Measurements from ENCODE around the gene GRAMD2B. TPM values are rescaled to one million over a fixed set of nuclear protein-coding genes. Genes with fewer than 3 reads are reported as not detected.

The GRAMD2B gene
- total and polyA plus RNA-seq, 2 experiments from 2014 or later, result 90.4 to 128 TPM

- H3K9me3 ChIP-seq (ENCODE audit: low read depth), result no peaks in the 10 kb centered on the region
- H3K4me2 ChIP-seq (ENCODE audit: unreplicated experiment), result no peak overlapping the region
- no peak overlapping the region for H3K4me3 ChIP-seq
- no peaks in the 10 kb centered on the region for H3K36me3 ChIP-seq (ENCODE audit: low read depth)
- H3K9me2 ChIP-seq (ENCODE audit: insufficient read depth), result no peaks in the 10 kb centered on the region
- peaks cover 29% of the 10 kb centered on the region for H3K4me1 ChIP-seq (ENCODE audit: insufficient read depth)
- H4K20me1 ChIP-seq (ENCODE audit: insufficient read depth), result no peaks in the 10 kb centered on the region
- H3F3A ChIP-seq (ENCODE audit: insufficient read depth), result peaks cover 13% of the 10 kb centered on the region
- in situ Hi-C loops (cut with MboI), result no loop called here
- no peaks in the 10 kb centered on the region for H3K27me3 ChIP-seq (replicated peaks; ENCODE audit: insufficient read depth)
- no peak overlapping the region for H3K27ac ChIP-seq
- H3K9ac ChIP-seq, result no peak overlapping the region
- H3K79me2 ChIP-seq (ENCODE audit: insufficient read depth), result no peaks in the 10 kb centered on the region
- H2AFZ ChIP-seq, result no peak overlapping the region
- DNase-seq, result no peak
- TF ChIP-seq EZH2 (IDR thresholded peaks at IDR 0.05; ENCODE audit: insufficient read depth, poor library complexity, severe bottlenecking), result no peak
- TF ChIP-seq EZH2phosphoT487 (IDR thresholded peaks at IDR 0.05; ENCODE audit: insufficient read depth, low read depth), result no peak
These were observed 97.4 kb downstream of the GRAMD2B start for GRCh38 chr5:126520593-126520953.

GRCh38 chr5:126521130-126521529 is 97.9 kb downstream of the GRAMD2B start:
- in situ Hi-C loops (cut with MboI), result no loop called here

GRCh38 chr5:126523818-126524510 is 100.8 kb downstream of the GRAMD2B start:
- Histone ChIP-seq H3K27me3 (replicated peaks; ENCODE audit: insufficient read depth) (no peaks in the 10 kb centered on the region), H4K20me1 (ENCODE audit: insufficient read depth) (no peaks in the 10 kb centered on the region), H3K4me3 (no peak overlapping the region), H3K36me3 (ENCODE audit: low read depth) (no peaks in the 10 kb centered on the region), H3K9me3 (ENCODE audit: low read depth) (no peaks in the 10 kb centered on the region), H3K27ac (no peak overlapping the region), H3K9ac (no peak overlapping the region), H3K79me2 (ENCODE audit: insufficient read depth) (no peaks in the 10 kb centered on the region), H3F3A (ENCODE audit: insufficient read depth) (no peaks in the 10 kb centered on the region), H3K4me1 (ENCODE audit: insufficient read depth) (peaks cover 26% of the 10 kb centered on the region), H2AFZ (no peak overlapping the region), H3K9me2 (ENCODE audit: insufficient read depth) (no peaks in the 10 kb centered on the region), H3K4me2 (ENCODE audit: unreplicated experiment) (no peak overlapping the region)
- WGBS, 2 experiments (ENCODE audit: low coverage in 1 of 2, low lambda C conversion rate in 2 of 2, missing lambda C conversion rate in 2 of 2), result 78 to 83% methylated on average over 8 of the region's 8 CpGs
- TF ChIP-seq EZH2 (IDR thresholded peaks at IDR 0.05; ENCODE audit: insufficient read depth, poor library complexity, severe bottlenecking), result no peak
- TF ChIP-seq EZH2phosphoT487 (IDR thresholded peaks at IDR 0.05; ENCODE audit: insufficient read depth, low read depth), result no peak
- no peak for DNase-seq
- in situ Hi-C loops (cut with MboI), result no loop called here

More at GRCh38 chr5:126521130-126521529, 97.9 kb downstream of the GRAMD2B start:
- H3K27ac ChIP-seq, result no peak overlapping the region
- no peaks in the 10 kb centered on the region for H3K36me3 ChIP-seq (ENCODE audit: low read depth)
- no peak overlapping the region for H2AFZ ChIP-seq
- TF ChIP-seq EZH2 (IDR thresholded peaks at IDR 0.05; ENCODE audit: insufficient read depth, poor library complexity, severe bottlenecking) (no peak), EZH2phosphoT487 (IDR thresholded peaks at IDR 0.05; ENCODE audit: insufficient read depth, low read depth) (no peak)
- no peak overlapping the region for H3K9ac ChIP-seq
- no peaks in the 10 kb centered on the region for H3K9me2 ChIP-seq (ENCODE audit: insufficient read depth)
- peaks cover 7% of the 10 kb centered on the region for H3F3A ChIP-seq (ENCODE audit: insufficient read depth)
- no peaks in the 10 kb centered on the region for H4K20me1 ChIP-seq (ENCODE audit: insufficient read depth)
- DNase-seq, result no peak
- H3K4me3 ChIP-seq, result no peak overlapping the region
- H3K9me3 ChIP-seq (ENCODE audit: low read depth), result no peaks in the 10 kb centered on the region
- H3K79me2 ChIP-seq (ENCODE audit: insufficient read depth), result no peaks in the 10 kb centered on the region
- H3K4me2 ChIP-seq (ENCODE audit: unreplicated experiment), result no peak overlapping the region
- H3K27me3 ChIP-seq (replicated peaks; ENCODE audit: insufficient read depth), result no peaks in the 10 kb centered on the region
- H3K4me1 ChIP-seq (ENCODE audit: insufficient read depth), result peaks cover 27% of the 10 kb centered on the region

GRCh38 chr5:126525630-126526245 is 102.5 kb downstream of the GRAMD2B start:
- Histone ChIP-seq H3K27ac (no peak overlapping the region), H3K9me2 (ENCODE audit: insufficient read depth) (no peaks in the 10 kb centered on the region), H3K79me2 (ENCODE audit: insufficient read depth) (no peaks in the 10 kb centered on the region), H3K4me3 (no peak overlapping the region), H3K36me3 (ENCODE audit: low read depth) (no peaks in the 10 kb centered on the region), H3K9ac (no peak overlapping the region), H3F3A (ENCODE audit: insufficient read depth) (no peaks in the 10 kb centered on the region), H3K4me1 (ENCODE audit: insufficient read depth) (peaks cover 12% of the 10 kb centered on the region; the same call in 1 of the 2 replicates), H4K20me1 (ENCODE audit: insufficient read depth) (no peaks in the 10 kb centered on the region), H3K27me3 (replicated peaks; ENCODE audit: insufficient read depth) (no peaks in the 10 kb centered on the region), H3K9me3 (ENCODE audit: low read depth) (no peaks in the 10 kb centered on the region), H3K4me2 (ENCODE audit: unreplicated experiment) (no peak overlapping the region), H2AFZ (peak overlapping the region; percentile 76)
- TF ChIP-seq EZH2 (IDR thresholded peaks at IDR 0.05; ENCODE audit: insufficient read depth, poor library complexity, severe bottlenecking), result no peak
- no peak for TF ChIP-seq EZH2phosphoT487 (IDR thresholded peaks at IDR 0.05; ENCODE audit: insufficient read depth, low read depth)
- DNase-seq, result peak; percentile 50
- 25 to 31% methylated on average over 5 of the region's 5 CpGs for WGBS, 2 experiments (ENCODE audit: low coverage in 1 of 2, low lambda C conversion rate in 2 of 2, missing lambda C conversion rate in 2 of 2)
- in situ Hi-C loops (cut with MboI), result loop anchor here (25.0 kb wide), 1 partner anchor 513 kb away; no protein-coding TSS in a partner anchor

All from GM23248 (cell line).